ENCODE results near the gene ACTL6B.
"Not testable (repeated sequence)": the region's sequence is repeated elsewhere in the genome, so short reads cannot be mapped to it uniquely, and the experiment has no call there.

The ACTL6B gene

GRCh38 chr7:100671353-100672327 lies 15.4 kb upstream of the ACTL6B start:
- DNase-seq (ENCODE audit: low spot score), result no peak

- DNase-seq (ENCODE audit: low spot score), result no peak
Observed at GRCh38 chr7:100670074-100670473, 13.8 kb upstream of the ACTL6B start.

- DNase-seq (ENCODE audit: low spot score), result not testable (repeated sequence)
Observed at GRCh38 chr7:100669106-100669505, 12.9 kb upstream of the ACTL6B start.

GRCh38 chr7:100668069-100668449 lies 11.8 kb upstream of the ACTL6B start:
- no peak for DNase-seq (ENCODE audit: low spot score)

GRCh38 chr7:100667331-100668068 lies 11.3 kb upstream of the ACTL6B start:
- no peak for DNase-seq (ENCODE audit: low spot score)

GRCh38 chr7:100665168-100665726 lies 9.0 kb upstream of the ACTL6B start:
- DNase-seq (ENCODE audit: low spot score), result no peak

- DNase-seq (ENCODE audit: low spot score), result not testable (repeated sequence)
Observed at GRCh38 chr7:100662194-100662776, 6.0 kb upstream of the ACTL6B start.

- DNase-seq (ENCODE audit: low spot score), result no peak
Observed at GRCh38 chr7:100654908-100655831, 1.1 kb downstream of the ACTL6B start.

GRCh38 chr7:100649826-100650565 lies 6.3 kb downstream of the ACTL6B start:
- no peak for DNase-seq (ENCODE audit: low spot score)

GRCh38 chr7:100642534-100642907 lies 13.7 kb downstream of the ACTL6B start:
- no peak for DNase-seq (ENCODE audit: low spot score)

- no peak for DNase-seq (ENCODE audit: low spot score)
Observed at GRCh38 chr7:100641860-100642533, 14.3 kb downstream of the ACTL6B start.

- DNase-seq (ENCODE audit: low spot score), result no peak
Observed at GRCh38 chr7:100641463-100641859, 14.8 kb downstream of the ACTL6B start, which contains the start of gene TFR2. Gene TFR2, minus strand, starts transcription at chr7:100641552. Its CDS starts 43 bp downstream, at chr7:100641509.

- no peak for DNase-seq (ENCODE audit: low spot score)
Observed at GRCh38 chr7:100640517-100641440, 15.5 kb downstream of the ACTL6B start.

GRCh38 chr7:100639995-100640516 lies 16.2 kb downstream of the ACTL6B start:
- DNase-seq (ENCODE audit: low spot score), result no peak

- DNase-seq (ENCODE audit: low spot score), result peak; percentile 62
Observed at GRCh38 chr7:100632951-100633717, 23.1 kb downstream of the ACTL6B start.

- DNase-seq (ENCODE audit: low spot score), result no peak
Observed at GRCh38 chr7:100630066-100630465, 26.2 kb downstream of the ACTL6B start.

GRCh38 chr7:100629117-100629716 lies 27.0 kb downstream of the ACTL6B start:
- DNase-seq (ENCODE audit: low spot score), result no peak

All from GM03348 (cell line).